ENCODE results near the gene CHRNA3.

- TF ChIP-seq CTCF (IDR thresholded peaks at IDR 0.05) (no peak), NFIC (IDR thresholded peaks at IDR 0.05; ENCODE audit: borderline replicate concordance) (no peak), FOXM1 (IDR thresholded peaks at IDR 0.05; ENCODE audit: low read depth) (no peak), POLR2AphosphoS5 (IDR thresholded peaks at IDR 0.05; ENCODE audit: low read depth, low read length) (no peak), RFX5 (IDR thresholded peaks at IDR 0.05; ENCODE audit: low read length) (no peak), EP300 (IDR thresholded peaks at IDR 0.05; ENCODE audit: borderline replicate concordance in 1 of 2, low read depth in 1 of 2, low read length in 1 of 2) (no peak), EZH2phosphoT487 (IDR thresholded peaks at IDR 0.05; ENCODE audit: borderline replicate concordance, low read depth) (no peak), YY1 (IDR thresholded peaks at IDR 0.05; ENCODE audit: low read depth) (no peak), REST (IDR thresholded peaks at IDR 0.05; ENCODE audit: low read depth, low read length) (no peak)
Measured at GRCh38 chr15:78567531-78567930, 53.3 kb downstream of the CHRNA3 start.
